Nephron progenitor cell (in vitro differentiated cells): ENCODE data around the gene FBXW12.
A peak's percentile ranks its signal among the peaks of the same experiment; 100 is the strongest.

Source experiments
- DNase-seq: peaks from one replicate; pipeline ENCODE4 v3.0.0; 2021
- H3K27ac Mint-ChIP-seq: 2 replicates; pipeline ENCODE4 v1.8.0; 2021; ENCODE audit warnings: mild to moderate bottlenecking, moderate library complexity, mixed read lengths
- H3K27me3 Mint-ChIP-seq: 2 replicates; pipeline ENCODE4 v1.8.0; 2021; ENCODE audit warnings: mild to moderate bottlenecking, low read depth, mixed read lengths; ENCODE audit not compliant: poor library complexity
- H3K36me3 Mint-ChIP-seq: 2 replicates; pipeline ENCODE4 v1.8.0; 2021; ENCODE audit warnings: low read depth, mixed read lengths
- H3K4me1 Mint-ChIP-seq: 2 replicates; pipeline ENCODE4 v1.8.0; 2021; ENCODE audit warnings: mixed read lengths
- H3K4me3 Mint-ChIP-seq: 2 replicates; pipeline ENCODE4 v1.8.0; 2021; ENCODE audit warnings: mild to moderate bottlenecking, moderate library complexity, mixed read lengths
- H3K9me3 Mint-ChIP-seq: 2 replicates; pipeline ENCODE4 v1.8.0; 2021; ENCODE audit warnings: mild to moderate bottlenecking, moderate library complexity, mixed read lengths
- CTCF ChIP-seq: fragments of 200-600 bp; sonication (generic); IDR thresholded peaks from 2 replicates; pipeline ENCODE4 v1.5.0; 2021; ENCODE audit warnings: antibody characterized with exemption

Gene FBXW12

GRCh38 chr3:48405971-48406370, 34.0 kb downstream of the FBXW12 start:
- DNase-seq = no peak
- peaks cover 4% of the 10 kb centered on the region for H3K27me3 Mint-ChIP-seq
- H3K27ac Mint-ChIP-seq = no peak overlapping the region
- no peak for TF ChIP-seq CTCF
- no peak overlapping the region for H3K4me3 Mint-ChIP-seq
- no peaks in the 10 kb centered on the region for H3K4me1 Mint-ChIP-seq
- no peaks in the 10 kb centered on the region for H3K9me3 Mint-ChIP-seq
- peaks cover 34% of the 10 kb centered on the region for H3K36me3 Mint-ChIP-seq

DNA sequence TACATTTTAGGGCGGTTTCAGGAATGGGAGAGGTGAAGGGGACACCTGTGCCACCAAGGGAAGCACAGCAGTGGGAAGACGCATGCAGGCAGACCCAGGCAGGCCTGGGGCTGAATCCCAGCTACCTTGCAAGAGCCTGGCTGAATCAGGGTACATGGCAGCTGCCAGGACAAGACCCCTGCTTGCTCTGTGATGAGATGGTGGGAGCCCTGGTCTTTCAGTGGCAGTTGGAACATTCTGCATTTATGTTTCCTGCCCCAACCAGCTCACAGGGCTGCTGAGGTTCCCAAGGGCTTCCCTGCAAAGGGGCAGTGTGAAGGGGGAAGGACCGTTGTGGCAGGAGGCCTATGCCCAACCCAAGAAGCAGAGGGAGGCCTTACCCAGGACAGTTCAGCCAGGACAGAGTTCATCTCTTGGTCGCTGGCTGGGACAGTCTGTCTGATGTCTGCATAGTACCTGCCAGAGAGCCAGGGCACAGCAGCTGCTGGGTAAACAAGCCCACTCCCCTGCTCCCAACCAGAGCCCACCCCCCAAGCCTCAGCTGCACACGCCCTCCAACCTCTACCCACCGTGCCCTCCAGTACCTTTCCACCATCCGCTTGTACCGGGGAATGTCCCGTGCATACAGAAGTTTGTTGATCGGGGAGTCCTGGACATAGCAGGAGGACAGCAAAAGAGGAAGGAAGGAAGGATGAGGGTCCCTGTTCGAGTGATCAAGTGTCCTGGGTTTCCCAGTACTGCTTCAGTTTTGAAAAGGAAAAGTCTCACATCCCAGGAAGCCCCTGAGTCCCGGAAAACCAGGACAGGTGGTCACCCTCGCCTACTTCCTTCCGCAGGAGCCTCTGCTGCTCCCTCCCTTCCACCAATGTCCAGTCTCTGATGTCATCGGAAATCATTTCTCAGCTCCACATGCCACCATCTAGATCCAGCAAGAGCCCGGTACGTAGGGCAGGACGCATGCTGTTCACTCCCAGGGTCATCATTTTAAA, 34.7 kb downstream of the FBXW12 start:
- peak overlapping the region; percentile 94 for H3K27ac Mint-ChIP-seq
- no peak for DNase-seq
- H3K4me3 Mint-ChIP-seq = no peak overlapping the region
- H3K27me3 Mint-ChIP-seq = peaks cover 4% of the 10 kb centered on the region
- no peak for TF ChIP-seq CTCF
- peaks cover 34% of the 10 kb centered on the region for H3K36me3 Mint-ChIP-seq
- H3K4me1 Mint-ChIP-seq = no peaks in the 10 kb centered on the region
- no peaks in the 10 kb centered on the region for H3K9me3 Mint-ChIP-seq

GRCh38 chr3:48407542-48408099, 35.6 kb downstream of the FBXW12 start:
- Mint-ChIP-seq H3K4me1 (no peaks in the 10 kb centered on the region), H3K27me3 (no peaks in the 10 kb centered on the region), H3K9me3 (no peaks in the 10 kb centered on the region), H3K36me3 (peaks cover 34% of the 10 kb centered on the region), H3K4me3 (no peak overlapping the region), H3K27ac (peak overlapping the region; percentile 94)
- no peak for DNase-seq
- TF ChIP-seq CTCF = no peak

DNA sequence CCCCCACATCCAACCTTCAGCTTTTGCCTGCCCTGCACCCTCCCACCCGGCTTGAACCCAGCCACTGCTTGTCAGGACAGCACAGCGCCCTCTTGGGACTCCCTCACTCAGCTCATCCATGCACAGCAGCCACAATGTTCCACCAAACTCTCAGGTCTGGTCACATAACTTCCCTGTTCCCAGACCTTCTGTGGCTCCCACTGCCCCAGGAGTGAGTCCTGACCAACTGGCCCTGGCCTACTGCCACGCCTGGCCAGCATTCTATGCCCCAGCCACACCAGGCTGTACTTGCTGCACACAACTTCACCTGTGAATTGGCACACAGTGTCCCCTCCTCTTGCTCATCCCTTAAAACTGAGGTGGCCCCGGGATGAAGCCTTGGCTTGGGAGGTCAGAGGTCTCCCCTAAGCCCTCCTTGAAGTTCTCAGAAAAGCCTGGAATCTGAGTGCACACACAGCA, 36.8 kb downstream of the FBXW12 start:
- TF ChIP-seq CTCF = no peak
- peaks cover 45% of the 10 kb centered on the region for H3K36me3 Mint-ChIP-seq
- no peaks in the 10 kb centered on the region for H3K4me1 Mint-ChIP-seq
- no peaks in the 10 kb centered on the region for H3K27me3 Mint-ChIP-seq
- DNase-seq = no peak
- peak overlapping the region; percentile 10 for H3K27ac Mint-ChIP-seq
- H3K9me3 Mint-ChIP-seq = no peaks in the 10 kb centered on the region
- no peak overlapping the region for H3K4me3 Mint-ChIP-seq

GRCh38 chr3:48409291-48410201, 37.5 kb downstream of the FBXW12 start:
- Mint-ChIP-seq H3K36me3 (peaks cover 51% of the 10 kb centered on the region), H3K9me3 (no peaks in the 10 kb centered on the region), H3K4me3 (no peak overlapping the region), H3K27ac (no peak overlapping the region), H3K4me1 (no peaks in the 10 kb centered on the region), H3K27me3 (peaks cover 3% of the 10 kb centered on the region)
- no peak for TF ChIP-seq CTCF
- no peak for DNase-seq
